ENCODE data around the gene CYP19A1.

CYP19A1 gene

DNA sequence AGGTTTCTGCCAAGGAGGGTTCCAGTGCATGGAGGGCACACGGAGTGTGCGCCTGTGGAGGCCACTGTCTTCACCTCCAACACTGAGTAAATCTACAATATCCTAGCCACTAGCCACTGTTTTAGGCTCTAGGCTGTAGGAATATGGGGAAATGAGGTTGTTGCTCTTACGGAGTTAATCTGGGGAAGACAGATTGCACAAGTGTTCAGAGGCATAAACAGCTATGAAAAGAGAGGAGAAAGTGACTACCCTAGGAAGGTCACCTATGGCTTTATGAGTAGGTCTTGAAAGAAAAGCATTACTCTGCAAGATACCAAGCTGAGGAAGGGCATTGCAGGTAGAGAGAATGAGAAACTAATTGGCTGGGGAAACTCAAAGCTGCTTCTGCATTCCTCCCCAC is 85.7 kb downstream of the CYP19A1 start:
- DNase-seq = no peak

DNA sequence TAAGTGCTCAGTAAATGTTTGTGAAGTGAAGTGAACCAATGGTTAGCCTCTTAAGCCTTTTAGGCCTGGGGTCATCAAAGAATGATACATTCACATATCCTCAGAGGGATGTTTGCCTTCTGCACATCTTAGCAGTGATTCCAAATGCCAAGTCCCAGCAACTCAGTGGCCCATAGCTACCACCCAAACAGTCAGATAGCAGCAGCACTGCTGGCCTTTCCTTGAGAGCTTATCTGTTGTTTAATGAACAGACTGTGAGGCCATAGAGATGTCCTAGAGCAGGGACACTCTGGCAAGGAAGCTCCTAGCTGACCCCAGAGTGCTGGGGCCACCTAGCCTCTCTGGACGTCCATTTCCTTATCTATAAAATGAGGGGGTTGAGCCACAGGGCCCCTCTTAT is 86.8 kb downstream of the CYP19A1 start:
- no peak for DNase-seq

DNA sequence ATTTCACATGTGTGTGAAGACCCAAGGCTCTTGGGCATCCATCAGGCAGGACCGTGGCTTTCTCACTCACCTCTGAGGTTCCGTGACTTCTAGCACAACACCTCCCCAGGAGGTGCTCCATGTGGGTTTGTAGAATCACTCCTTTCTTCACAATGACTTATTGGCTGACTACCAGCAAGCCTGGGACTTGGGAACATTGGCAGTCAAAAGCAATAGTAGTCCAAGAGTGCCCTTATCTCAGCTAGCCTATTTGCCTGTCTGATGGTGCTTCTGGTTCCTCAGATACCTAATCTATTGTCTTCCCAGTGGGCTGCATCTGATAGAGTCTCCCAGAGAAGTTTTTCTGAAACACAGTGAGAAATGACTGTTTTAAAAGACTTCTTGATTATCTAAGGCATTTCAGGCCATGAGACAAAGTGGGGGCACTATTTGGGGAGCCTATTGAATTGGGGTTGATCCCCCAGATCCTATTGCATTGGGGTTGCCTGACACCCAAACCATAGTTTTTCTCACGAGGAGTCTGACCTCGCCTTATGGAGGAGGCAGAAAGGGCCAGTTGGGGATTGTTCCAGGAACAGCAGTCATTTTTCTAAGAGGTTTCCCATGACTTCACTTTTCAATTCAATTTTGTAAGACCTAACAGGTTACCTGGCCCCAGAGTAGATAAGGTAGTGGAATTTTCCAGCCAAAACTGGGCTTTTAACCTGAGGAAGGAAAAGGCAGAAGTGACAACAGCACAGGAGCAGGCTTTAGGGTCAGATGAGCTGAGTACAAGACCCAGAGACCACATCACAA is 88.0 kb downstream of the CYP19A1 start:
- no peak for DNase-seq

DNA sequence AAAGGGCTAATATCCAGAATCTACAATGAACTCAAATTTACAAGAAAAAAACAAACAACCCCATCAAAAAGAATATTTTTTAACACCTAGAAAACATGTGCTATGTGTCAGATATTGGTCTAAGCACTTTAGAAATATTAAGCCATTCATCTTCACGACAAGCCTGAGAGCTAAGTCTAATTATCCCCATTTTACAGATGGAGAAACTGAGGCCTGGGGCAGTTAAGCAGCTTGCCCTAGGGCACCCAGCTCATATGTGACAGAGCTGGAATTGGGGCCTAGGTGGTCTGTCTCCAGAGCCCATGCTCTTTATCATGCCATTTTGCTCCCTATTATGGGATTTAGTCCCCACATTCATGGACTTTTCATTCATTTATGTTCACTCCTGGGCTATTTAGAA is 92.8 kb downstream of the CYP19A1 start:
- DNase-seq = no peak

DNA sequence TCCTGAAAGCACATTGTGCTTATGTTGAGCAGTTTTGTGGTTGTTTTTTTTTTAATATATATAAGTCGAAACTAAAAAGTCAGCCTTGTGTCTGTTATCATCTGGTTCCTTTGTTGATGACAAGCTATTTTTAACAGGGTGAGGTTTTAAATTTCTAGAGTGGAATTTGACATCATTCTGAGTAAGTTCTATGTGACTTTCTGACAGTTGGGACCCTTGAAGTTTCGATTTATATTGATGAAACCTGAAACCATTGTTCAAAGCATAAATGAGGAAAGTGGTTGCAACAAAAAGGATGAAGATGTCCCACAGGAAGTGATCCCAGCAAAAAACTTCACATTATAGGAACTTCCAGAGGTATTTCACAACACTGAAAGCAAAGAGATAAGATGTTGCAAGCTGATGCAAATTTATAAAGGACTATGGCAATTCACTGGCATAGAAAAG is 94.0 kb downstream of the CYP19A1 start:
- no peak for DNase-seq

DNA sequence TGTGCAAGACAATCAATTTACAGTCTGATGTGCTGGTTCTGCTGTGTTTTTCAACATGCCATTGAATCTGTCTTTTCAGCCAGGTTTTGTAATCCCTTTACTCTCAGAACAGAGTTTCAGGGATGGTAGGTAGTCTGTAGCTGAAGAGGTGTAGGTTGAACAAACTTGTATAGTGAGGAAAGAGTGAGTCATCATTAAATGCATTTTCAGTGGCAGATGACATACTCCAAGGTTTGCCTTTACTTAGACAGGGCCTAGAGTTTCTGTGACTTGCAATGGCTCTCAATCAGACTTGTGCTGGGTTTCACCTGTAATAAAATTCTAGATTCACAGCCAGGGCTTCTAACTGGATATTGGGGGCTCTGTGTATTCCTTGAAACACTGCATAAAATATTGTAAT is 94.6 kb downstream of the CYP19A1 start:
- DNase-seq = no peak

DNA sequence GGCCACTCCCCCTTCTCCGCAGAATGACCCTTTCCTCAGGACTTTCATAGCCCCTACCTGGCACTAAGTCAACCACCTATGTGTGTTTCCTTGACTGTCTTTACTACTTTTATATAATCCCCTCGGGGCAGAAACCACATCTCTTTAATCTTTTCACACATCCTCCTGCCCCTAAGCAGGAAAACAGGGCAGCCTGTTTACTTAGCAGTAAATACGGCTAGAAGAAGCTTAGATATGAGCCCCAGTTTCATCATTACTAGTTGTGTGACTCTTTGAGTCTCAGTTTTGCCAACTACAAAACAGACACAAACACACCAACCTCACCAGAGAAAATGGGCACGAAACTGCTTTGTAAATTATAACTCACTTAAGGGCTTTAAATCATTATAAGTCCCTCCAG is 98.3 kb downstream of the CYP19A1 start:
- DNase-seq = no peak

DNA sequence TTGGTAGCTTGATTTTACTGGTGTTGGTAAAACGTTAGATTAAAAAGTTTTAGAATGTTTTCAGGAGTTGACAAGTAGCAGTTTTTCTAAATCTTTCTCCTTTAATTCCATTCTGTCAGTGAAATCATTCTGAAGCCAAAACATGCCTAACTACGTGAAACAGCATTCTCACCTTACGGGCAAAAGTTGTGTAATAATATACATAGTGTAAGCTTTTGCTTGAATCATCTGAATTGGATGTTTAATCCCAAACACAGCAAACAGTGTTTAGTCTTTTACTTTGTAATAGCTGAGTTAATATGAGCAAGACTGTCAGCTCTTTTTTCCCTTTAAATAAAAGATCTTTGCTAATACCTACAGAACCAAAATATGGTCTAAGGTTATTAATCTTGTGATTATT is 100.6 kb downstream of the CYP19A1 start:
- no peak for DNase-seq

DNA sequence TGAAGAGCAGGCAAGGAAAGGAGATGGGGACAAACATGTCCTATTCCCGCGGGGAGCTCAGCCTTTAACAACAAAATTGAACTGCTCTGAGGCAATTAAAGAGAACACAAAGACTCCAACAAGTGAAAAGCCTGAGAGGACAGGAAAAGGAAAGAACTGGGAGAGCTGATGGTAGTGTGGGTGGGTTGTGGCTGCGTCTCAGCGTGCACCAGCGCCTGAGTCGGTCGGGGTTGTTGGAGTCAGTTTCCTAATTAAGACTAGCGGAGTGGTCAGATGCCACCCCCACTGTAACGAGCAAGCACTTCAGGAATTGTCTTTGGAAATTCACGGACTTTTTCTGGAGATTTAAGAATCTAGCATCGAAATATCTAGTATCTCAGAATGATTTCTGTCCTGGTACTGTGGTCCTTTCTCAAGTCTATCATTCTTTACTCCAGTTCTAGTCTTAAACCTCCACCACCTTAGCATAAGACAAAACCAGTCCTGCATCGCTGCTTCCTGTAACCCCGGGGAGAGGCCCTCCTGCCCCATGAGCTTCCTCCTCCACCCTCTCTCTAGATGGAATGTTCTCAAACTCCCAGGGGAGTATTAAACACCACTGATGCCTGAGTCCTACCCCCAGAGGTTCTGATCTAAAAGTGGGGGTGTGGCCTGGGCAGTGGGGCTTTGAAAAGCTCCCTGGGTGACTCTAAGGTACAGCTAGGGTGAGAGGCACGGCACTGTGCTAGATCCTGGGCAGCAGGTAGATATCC is 104.0 kb downstream of the CYP19A1 start:
- no peak for DNase-seq

DNA sequence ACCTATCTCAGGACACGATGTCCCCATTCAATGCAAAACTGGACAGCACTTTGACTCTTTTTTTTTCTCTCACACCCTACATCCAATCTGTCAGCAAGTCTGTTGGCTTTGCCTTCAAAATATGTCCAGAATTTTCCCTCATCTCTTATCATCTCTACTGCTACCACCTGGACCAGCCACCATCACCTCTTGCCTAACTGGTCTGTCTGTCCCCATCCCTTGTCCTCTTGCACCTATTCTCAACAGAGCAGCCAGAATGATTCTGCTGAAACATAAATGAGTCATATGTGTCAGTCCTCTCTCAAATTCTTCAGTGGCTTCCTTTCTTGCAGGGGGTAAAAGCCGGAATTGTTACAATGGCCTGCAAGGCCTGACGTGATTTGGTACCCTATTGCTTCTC is 105.8 kb downstream of the CYP19A1 start:
- DNase-seq = no peak

DNA sequence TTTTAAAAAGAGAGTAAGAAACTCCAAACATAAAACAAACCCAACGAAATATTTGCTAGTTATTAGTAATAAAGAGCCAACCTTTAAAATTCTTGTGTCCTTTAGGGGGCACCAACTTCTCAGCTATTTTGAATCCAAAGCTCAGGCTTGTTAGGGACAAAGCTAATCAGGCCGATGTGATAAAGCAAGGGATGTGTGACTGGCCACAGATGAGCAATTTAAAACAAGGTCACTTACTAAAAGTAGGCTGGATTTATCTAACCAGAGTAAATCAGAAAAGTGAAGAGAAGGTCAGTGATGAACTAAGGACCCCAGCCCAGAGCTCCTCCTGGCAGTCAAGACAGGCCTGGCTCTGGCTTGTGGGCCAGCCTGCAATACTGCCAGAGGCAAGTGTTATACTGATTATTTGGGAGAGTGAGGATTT is 108.5 kb downstream of the CYP19A1 start:
- DNase-seq = no peak

DNA sequence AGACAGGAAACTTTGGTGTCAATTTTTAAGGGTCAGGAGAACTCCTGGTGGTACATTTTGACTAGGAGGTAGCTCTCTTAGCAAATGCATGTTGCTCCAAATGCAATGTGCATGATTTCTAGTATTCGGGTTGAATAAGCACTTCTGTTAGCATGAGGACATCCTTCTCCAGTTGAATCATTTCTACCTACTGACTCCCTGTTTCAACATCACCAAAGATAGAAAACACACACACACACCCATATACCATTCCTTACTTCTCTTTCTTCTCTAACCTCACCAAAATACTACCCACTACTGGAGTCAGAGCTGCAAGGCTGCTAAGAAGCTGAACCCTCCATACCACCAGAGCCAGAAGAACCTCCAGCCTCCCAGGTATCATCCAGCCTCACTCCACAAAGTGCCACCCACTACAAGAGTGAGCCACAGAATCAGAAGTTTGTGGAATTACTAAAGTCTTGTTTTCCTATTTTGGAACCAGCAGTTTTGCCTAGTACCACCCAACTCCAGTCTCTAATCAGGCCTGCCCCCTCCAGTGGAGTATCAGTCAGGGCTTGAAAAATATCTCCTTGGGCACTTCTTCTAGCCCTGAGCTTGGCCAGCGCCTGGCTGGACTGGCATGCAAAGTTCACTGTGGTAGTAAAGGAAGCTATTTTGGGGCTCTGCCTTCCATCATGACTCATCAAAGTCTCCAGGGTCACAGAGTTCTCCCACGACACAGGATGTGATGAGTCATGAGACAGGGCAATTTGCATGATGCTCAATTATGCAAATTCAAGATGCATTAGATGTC is 110.3 kb downstream of the CYP19A1 start:
- peak; percentile 43 to 58 for DNase-seq

DNA sequence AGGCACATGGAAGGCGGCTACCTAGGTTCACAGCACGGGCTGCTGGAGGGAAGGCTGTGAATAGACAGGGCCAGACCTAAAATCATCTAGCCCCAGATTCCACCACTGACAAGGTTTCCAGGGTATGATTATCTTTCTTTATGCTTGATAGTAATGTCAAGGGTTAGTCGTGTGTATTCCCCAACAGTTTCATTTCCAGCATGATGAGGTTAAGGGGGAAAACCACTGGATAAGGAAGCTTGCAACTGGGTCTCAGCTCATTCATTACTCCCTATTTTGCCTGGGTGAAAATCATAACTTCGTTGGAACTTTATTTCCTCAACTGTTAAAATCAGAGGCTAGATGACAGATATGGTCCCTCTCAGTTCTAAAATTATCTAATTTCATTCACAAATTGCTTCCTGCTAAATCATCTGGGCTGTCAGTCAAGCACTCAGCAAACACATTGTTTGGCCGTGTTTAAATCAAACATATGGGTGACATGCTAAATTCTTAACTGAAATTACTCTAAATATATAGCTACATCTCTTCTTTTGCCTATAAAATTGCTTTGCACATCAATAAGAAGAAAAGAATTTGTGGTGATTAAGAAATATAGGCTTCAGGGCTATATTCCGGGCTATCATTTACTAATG is 111.7 kb downstream of the CYP19A1 start:
- DNase-seq = no peak

DNA sequence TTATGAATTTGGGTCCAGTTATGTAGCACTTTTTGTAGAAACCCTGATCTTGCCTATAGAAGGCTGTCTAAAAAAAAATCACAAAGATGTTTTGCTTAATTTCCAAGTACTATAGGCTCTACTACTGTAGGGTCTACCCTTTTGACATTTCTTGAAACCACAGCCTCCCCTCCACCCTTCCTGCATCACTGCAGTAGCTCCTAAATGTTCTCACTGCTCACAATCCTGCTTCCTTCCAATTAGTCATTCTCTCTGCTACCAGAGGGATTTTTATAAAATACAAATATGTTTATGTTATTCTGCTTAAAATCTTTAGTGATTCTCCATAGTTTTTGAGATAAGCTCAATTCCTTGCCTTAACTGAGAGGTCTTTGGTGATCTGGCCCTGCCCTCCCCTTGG is 114.0 kb downstream of the CYP19A1 start:
- DNase-seq = no peak

DNA sequence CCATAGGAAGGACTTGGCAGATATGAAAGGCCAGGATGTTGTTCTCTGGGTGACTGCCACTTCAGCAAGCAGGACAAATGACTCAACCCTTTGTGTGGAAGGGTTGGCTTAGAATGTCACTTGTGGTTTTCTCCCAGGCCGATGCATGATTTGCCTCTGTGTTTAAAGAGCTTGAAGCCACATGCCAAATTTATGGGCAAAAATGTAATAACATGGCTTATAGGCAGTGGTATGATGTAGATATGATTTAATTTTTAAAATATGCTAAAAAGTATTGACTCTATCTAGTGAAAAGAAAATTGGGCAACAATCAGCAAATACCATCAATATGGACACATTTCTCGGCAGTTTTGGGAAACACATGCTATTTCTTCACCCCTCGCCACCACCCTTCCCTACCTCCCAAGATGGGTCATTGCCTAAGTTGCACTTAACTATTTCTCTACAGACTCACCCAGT is 114.6 kb downstream of the CYP19A1 start:
- peak; percentile 3 to 69 for DNase-seq

DNA sequence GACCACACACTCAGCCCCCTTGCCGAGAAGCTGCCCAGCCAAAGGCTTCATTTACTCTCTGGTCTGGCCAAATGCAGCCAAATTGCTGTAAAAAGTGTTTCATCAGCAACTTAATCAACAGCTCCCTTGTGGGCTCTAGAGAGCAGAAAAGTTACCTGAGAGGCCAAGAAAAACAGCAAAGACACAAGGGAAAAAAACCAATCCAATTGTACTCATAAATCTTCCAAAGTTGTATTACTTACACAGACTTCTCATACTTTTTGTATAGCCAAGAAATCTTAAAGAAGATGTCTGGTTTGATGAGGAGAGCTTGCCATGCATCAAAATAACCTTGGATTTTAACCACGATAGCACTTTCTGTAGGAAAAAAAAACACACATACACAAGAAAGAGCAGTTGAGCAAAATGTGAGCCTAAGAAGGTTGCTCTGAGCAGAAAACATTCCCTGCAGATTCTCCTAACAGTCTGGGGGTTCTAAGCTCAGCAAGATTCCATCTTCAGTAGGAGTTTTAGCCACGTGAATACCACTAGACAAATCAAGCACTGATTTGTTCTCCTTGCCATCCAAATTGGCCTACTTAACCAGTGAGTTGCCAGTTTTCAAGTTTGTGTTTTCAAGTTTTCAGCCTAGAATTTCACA is 120.0 kb downstream of the CYP19A1 start:
- DNase-seq = no peak

DNA sequence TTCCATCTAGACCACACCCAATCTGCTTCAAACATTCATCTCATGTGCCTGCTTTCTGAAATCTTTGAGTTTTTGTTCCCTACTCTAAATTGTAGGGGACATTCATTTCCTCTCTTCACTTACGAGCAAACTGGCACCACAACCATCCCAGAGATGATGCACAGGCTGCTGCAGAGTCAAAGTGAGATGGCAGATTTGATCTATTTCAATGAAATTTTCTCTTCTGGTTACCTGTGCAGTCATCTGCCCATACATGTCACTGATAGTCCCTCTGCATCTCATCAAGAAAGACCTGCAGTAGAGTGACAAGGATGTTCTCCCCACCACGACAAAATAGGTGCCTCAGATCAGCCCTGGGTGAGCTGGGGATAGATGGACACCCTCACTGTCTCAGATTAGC is 125.5 kb downstream of the CYP19A1 start:
- no peak for DNase-seq

DNA sequence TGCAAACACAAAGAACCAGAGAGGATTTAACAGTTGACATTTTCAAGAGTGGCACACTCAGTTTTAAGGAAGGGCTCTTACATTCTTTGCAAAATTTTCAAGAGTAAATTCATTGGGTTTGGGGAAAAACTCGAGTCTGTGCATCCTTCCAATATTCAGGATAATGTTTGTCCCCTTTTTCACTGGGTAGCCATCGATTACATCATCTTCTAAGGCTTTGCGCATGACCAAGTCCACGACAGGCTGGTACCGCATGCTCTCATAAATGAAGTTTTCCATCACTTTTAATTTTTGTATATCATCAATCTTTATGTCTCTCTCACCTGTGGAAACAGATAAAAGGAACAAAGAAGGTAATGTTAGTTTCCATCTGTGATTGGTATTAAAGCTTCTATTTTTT is 126.2 kb downstream of the CYP19A1 start:
- no peak for DNase-seq

DNA sequence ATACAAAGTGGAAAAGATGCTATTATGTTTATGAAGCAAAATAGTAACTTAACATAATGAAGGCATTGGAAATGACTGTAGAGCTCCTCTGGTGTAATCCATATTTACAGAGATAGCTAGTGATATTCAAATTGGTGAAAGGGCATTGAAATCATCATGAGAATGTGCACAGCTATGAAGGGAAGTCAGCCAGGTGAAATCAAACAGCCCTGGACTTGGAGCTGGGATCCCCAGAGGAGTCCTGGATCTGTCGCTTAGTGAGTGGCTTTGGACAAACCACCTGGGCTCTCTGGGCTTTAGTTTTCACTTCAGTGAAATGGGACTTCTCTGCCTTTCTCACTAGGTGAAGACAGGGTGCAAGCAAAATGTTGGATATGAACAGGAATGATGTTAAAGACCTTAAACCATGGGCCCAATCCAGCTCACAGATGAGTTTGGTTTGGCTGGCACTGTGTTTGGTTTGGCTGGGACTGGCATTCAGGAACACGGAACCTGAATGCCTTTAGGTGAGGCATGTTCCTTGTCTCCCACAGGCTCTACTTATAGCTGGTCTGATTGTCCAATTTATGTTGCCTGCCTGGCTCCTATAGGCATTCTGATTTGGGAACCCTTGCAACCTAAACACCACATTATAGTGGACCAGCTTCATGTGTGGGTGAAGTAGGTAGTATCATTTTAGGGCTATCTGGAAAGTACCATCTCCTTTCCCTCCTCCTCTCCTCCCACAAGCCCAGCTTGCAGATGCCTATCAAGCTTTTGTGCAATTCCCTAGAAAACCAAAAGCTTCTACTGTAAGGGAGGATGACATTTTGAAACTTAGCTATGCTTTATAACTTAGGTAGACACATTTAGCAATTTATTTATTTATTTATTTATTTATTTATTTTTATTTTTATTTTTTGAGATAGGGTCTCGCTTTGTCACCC is 133.1 kb downstream of the CYP19A1 start:
- no peak for DNase-seq

DNA sequence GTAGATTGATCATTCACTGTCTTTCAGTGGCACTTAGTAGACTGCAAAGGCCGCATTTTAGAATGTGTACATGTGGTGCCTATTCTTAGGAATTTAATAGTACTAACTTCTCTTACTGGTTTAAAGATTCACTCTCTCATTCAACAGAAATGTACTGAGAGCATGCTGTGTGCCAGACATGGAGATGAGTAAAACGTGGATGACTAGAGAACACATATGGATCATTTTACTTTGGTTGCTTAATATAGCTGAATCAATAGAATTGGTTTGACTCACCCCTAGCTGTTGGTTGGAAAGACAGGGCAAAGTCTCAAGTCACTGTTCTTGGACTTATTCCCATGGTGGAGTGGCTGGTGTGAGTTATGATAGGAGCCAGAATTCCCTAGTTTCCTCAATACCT is 134.6 kb downstream of the CYP19A1 start:
- DNase-seq = no peak

DNA sequence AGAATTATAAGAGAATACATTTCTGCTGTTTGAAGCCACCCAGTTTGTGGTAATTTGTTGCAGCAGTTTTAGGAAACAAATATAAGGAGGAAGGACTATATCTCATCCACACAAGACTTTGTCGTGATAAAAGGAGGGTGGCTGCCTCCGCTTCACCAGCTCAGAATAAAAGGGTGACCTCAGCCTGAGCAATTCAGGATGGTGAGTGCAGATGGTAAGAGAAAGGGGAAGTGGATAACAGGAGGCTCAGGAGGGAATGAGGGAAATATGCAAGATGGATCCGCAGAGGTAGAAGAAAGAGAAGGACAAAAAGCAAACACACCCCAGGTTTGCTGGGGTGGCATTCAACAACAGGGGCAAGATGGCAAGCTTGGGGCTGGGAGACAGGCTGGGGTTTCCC is 135.6 kb downstream of the CYP19A1 start:
- no peak for DNase-seq

Measured in SW 1271 (cell line).